KMS-11 (cell line): Measurements from ENCODE around the gene AMHR2.
A peak's percentile ranks its signal among the peaks of the same experiment; 100 is the strongest.

Experiments
- H2AFZ ChIP-seq: fragments of 200-600 bp; sonication (generic); 2 replicates; pipeline ENCODE4 v1.6.1; 2016; ENCODE audit warnings: antibody characterized with exemption, mixed run types, low read depth
- H3K27ac ChIP-seq: fragments of 200-600 bp; sonication (generic); 2 replicates; pipeline ENCODE4 v1.6.1; 2016; ENCODE audit warnings: mild to moderate bottlenecking, mixed run types
- H3K27me3 ChIP-seq: fragments of 200-600 bp; sonication (generic); 2 replicates; pipeline ENCODE4 v1.6.1; 2017; ENCODE audit warnings: mild to moderate bottlenecking, low read depth, mixed run types, moderate library complexity; ENCODE audit not compliant: insufficient read depth
- H3K36me3 ChIP-seq: fragments of 200-600 bp; sonication (generic); 2 replicates; pipeline ENCODE4 v1.6.1; 2017; ENCODE audit warnings: mild to moderate bottlenecking, mixed run types; ENCODE audit not compliant: insufficient read depth
- H3K4me1 ChIP-seq: fragments of 200-600 bp; sonication (generic); 2 replicates; pipeline ENCODE4 v1.6.1; 2016; ENCODE audit warnings: mild to moderate bottlenecking, low read depth, mixed run types; ENCODE audit not compliant: poor library complexity, severe bottlenecking
- H3K4me2 ChIP-seq: fragments of 200-600 bp; sonication (generic); 2 replicates; pipeline ENCODE4 v1.7.0; 2016; ENCODE audit warnings: mild to moderate bottlenecking, mixed run types
- H3K4me3 ChIP-seq: fragments of 200-600 bp; sonication (generic); IDR thresholded peaks from 2 replicates; pipeline ENCODE4 v1.6.1; 2017; ENCODE audit warnings: low read depth, low read length, mixed read lengths; ENCODE audit not compliant: insufficient read depth
- H3K79me2 ChIP-seq: fragments of 200-600 bp; sonication (generic); 2 replicates; pipeline ENCODE4 v1.6.1; 2016; ENCODE audit warnings: low read depth, mixed run types; ENCODE audit not compliant: insufficient read depth
- H3K9ac ChIP-seq: fragments of 200-600 bp; sonication (generic); 2 replicates; pipeline ENCODE4 v1.6.1; 2016; ENCODE audit warnings: mild to moderate bottlenecking, mixed run types
- H4K20me1 ChIP-seq: fragments of 200-600 bp; sonication (generic); 2 replicates; pipeline ENCODE4 v1.6.1; 2016; ENCODE audit warnings: mild to moderate bottlenecking, mixed run types; ENCODE audit not compliant: insufficient read depth
- TF ChIP-seq, protein P1 (sequence below): fragments of 200-600 bp; sonication (generic); conservative IDR thresholded peaks from 2 replicates; pipeline ENCODE4 v1.6.1; 2017; ENCODE audit warnings: low read depth, mild to moderate bottlenecking, antibody characterized with exemption, low read length, moderate library complexity, mixed read lengths

AMHR2 gene

DNA sequence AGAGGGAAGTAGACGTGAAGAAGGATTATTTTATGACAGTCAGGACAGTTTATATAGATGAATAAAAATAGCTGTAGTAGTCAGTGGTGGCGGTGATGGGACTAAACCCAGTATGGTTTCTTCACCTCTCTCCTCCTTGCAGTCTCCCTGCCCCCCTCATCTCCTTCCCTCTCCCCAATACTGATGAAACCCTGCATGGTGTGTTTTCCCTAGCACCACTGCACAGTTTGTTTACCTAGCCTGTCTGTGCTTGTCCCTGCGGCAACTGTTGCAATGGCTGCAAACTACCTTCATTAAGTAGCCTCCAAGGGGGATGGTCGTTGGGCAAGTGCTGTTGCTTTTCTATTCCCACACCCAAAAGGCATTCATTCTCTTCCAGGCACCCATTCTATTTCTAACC lies 43.0 kb downstream of the AMHR2 start:
- H3K4me3 ChIP-seq, result no peak overlapping the region
- peaks cover 37% of the 10 kb centered on the region for H4K20me1 ChIP-seq
- H3K36me3 ChIP-seq, result peaks cover 83% of the 10 kb centered on the region; the same call in 1 of the 2 replicates
- no peaks in the 10 kb centered on the region for H3K27me3 ChIP-seq
- no peak overlapping the region; the same call in 1 of the 2 replicates for H3K9ac ChIP-seq
- H3K27ac ChIP-seq, result peak overlapping the region; percentile 59
- TF ChIP-seq, protein P1, sequence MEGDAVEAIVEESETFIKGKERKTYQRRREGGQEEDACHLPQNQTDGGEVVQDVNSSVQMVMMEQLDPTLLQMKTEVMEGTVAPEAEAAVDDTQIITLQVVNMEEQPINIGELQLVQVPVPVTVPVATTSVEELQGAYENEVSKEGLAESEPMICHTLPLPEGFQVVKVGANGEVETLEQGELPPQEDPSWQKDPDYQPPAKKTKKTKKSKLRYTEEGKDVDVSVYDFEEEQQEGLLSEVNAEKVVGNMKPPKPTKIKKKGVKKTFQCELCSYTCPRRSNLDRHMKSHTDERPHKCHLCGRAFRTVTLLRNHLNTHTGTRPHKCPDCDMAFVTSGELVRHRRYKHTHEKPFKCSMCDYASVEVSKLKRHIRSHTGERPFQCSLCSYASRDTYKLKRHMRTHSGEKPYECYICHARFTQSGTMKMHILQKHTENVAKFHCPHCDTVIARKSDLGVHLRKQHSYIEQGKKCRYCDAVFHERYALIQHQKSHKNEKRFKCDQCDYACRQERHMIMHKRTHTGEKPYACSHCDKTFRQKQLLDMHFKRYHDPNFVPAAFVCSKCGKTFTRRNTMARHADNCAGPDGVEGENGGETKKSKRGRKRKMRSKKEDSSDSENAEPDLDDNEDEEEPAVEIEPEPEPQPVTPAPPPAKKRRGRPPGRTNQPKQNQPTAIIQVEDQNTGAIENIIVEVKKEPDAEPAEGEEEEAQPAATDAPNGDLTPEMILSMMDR, result no peak
- peak overlapping the region; percentile 77 for H3K4me2 ChIP-seq
- H3K4me1 ChIP-seq, result peaks cover 99% of the 10 kb centered on the region
- H3K79me2 ChIP-seq, result peaks cover 91% of the 10 kb centered on the region
- H2AFZ ChIP-seq, result no peak overlapping the region

DNA sequence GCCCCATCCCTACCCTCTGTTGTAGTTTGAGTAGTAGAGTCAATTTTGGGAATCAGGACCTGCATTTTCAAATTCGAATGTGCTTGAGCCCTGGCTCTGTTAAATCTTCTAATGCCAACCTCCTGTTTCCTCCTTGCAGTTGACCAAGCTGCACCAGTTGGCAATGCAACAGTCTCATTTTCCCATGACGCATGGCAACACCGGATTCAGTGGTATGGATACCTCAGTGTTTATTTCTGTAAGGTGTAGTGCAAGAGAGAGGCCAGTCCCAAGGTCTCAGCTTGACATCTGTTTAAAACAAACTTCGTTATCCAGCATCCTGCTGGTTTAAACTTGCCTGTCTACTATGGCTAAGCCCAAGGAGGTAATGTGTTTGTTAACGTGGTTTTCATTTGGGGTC lies 43.4 kb downstream of the AMHR2 start:
- Histone ChIP-seq H4K20me1 (peaks cover 33% of the 10 kb centered on the region), H2AFZ (no peak overlapping the region), H3K79me2 (peaks cover 91% of the 10 kb centered on the region), H3K4me3 (no peak overlapping the region), H3K4me1 (peaks cover 99% of the 10 kb centered on the region), H3K9ac (peak overlapping the region; percentile 0; the same call in 1 of the 2 replicates), H3K36me3 (peaks cover 83% of the 10 kb centered on the region; the same call in 1 of the 2 replicates), H3K4me2 (peak overlapping the region; percentile 77), H3K27ac (peak overlapping the region; percentile 59), H3K27me3 (no peaks in the 10 kb centered on the region)
- TF ChIP-seq, protein P1, result no peak

DNA sequence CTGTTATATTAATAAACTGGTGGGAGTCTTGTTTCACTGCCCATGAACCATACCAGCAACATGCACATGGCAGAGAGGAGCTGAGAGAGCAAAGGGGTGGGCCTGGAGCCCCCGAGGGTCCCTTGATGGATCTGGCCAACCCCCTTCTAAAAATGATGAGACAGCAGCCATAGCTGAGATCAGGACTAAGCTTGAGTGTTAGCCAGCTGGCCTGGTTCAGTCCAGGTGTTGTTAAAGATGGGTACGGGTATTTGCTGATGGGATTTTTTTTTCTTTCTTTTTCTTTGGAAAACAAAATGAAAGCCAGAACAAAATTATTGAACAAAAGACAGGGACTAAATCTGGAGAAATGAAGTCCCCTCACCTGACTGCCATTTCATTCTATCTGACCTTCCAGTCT lies 44.2 kb downstream of the AMHR2 start:
- TF ChIP-seq, protein P1, result no peak
- Histone ChIP-seq H3K9ac (no peak overlapping the region; the same call in 1 of the 2 replicates), H3K36me3 (peaks cover 76% of the 10 kb centered on the region; the same call in 1 of the 2 replicates), H3K4me2 (peak overlapping the region; percentile 77), H3K4me3 (no peak overlapping the region), H3K4me1 (peaks cover 99% of the 10 kb centered on the region), H3K27ac (peak overlapping the region; percentile 59), H3K79me2 (peaks cover 91% of the 10 kb centered on the region), H2AFZ (no peak overlapping the region), H4K20me1 (peaks cover 25% of the 10 kb centered on the region), H3K27me3 (no peaks in the 10 kb centered on the region)

DNA sequence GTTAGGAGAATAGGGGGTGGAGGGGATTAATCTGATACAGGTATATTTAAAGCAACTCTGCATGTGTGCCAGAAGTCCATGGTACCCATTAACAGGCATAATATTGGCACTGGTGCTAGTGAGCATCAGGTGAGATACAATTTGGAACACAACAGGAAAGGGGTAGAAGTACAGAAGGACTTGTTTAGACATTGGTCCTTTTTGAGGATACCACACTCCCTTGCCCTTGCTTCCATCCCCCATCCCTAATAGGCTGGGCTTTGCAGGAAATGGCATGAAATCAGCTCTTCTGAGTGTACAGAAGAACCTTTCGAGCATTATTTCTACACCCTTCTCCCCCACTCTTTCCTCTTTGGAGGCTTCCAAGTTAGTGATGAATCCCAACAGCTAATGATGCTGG lies 44.6 kb downstream of the AMHR2 start:
- no peak overlapping the region for H3K4me3 ChIP-seq
- H4K20me1 ChIP-seq, result peaks cover 21% of the 10 kb centered on the region
- no peak overlapping the region for H2AFZ ChIP-seq
- peak overlapping the region; percentile 59 for H3K27ac ChIP-seq
- no peaks in the 10 kb centered on the region for H3K27me3 ChIP-seq
- H3K9ac ChIP-seq, result no peak overlapping the region; the same call in 1 of the 2 replicates
- TF ChIP-seq, protein P1, result no peak
- peaks cover 99% of the 10 kb centered on the region for H3K4me1 ChIP-seq
- H3K4me2 ChIP-seq, result peak overlapping the region; percentile 77
- peaks cover 75% of the 10 kb centered on the region; the same call in 1 of the 2 replicates for H3K36me3 ChIP-seq
- H3K79me2 ChIP-seq, result peaks cover 91% of the 10 kb centered on the region
